Trophoblast cell (in vitro differentiated cells and primary cell): ENCODE data around the gene MRPL53.

Source experiments
- DNase-seq, 2 donors: peaks; one replicate each; pipeline ENCODE4 v3.0.0-alpha.2; 2016
- H2AFZ ChIP-seq: 2 replicates; pipeline ENCODE4 v1.6.1; 2013; ENCODE audit warnings: low read length, moderate library complexity, mild to moderate bottlenecking; ENCODE audit not compliant: insufficient read depth, poor library complexity
- H2AK5ac ChIP-seq: 2 replicates; pipeline ENCODE4 v1.6.1; 2013; ENCODE audit warnings: mild to moderate bottlenecking, low read length
- H2BK120ac ChIP-seq: 2 replicates; pipeline ENCODE4 v1.6.1; 2013; ENCODE audit warnings: low read length, mild to moderate bottlenecking, moderate library complexity; ENCODE audit not compliant: insufficient read depth, poor library complexity
- H2BK12ac ChIP-seq: 2 replicates; pipeline ENCODE4 v1.6.1; 2013; ENCODE audit warnings: mild to moderate bottlenecking, low read length, moderate library complexity
- H2BK5ac ChIP-seq: 2 replicates; pipeline ENCODE4 v1.6.1; 2013; ENCODE audit warnings: low read length, low read depth, moderate library complexity, mild to moderate bottlenecking; ENCODE audit not compliant: poor library complexity
- H3K14ac ChIP-seq: 2 replicates; pipeline ENCODE4 v1.6.1; 2013; ENCODE audit warnings: mild to moderate bottlenecking, low read length
- H3K18ac ChIP-seq: 2 replicates; pipeline ENCODE4 v1.6.1; 2013; ENCODE audit warnings: mild to moderate bottlenecking, low read length
- H3K23ac ChIP-seq: 2 replicates; pipeline ENCODE4 v1.6.1; 2013; ENCODE audit warnings: low read length
- H3K27ac ChIP-seq: 2 replicates; pipeline ENCODE4 v1.5.1; 2013; ENCODE audit warnings: low read depth, mild to moderate bottlenecking, inconsistent platforms, low read length, moderate library complexity
- H3K27me3 ChIP-seq: 2 replicates; pipeline ENCODE4 v1.6.1; 2013; ENCODE audit warnings: inconsistent platforms, mild to moderate bottlenecking, low read length, moderate library complexity; ENCODE audit not compliant: insufficient read depth
- H3K36me3 ChIP-seq, 2 experiments: 1 replicate in 1 of 2; 2 replicates in 1 of 2; pipeline ENCODE4 v1.6.1; 2013; ENCODE audit warnings: low read length in 2 of 2, mild to moderate bottlenecking in 2 of 2, moderate library complexity in 1 of 2; ENCODE audit not compliant: insufficient read depth in 2 of 2, control insufficient read depth in 1 of 2
- H3K4ac ChIP-seq: 2 replicates; pipeline ENCODE4 v1.6.1; 2013; ENCODE audit warnings: low read depth, mild to moderate bottlenecking, low read length, moderate library complexity
- H3K4me1 ChIP-seq, 2 experiments: 1 replicate in 1 of 2; 2 replicates in 1 of 2; pipeline ENCODE4 v1.6.1; 2013; ENCODE audit warnings: low read length in 2 of 2, mild to moderate bottlenecking in 2 of 2, moderate library complexity in 1 of 2; ENCODE audit not compliant: insufficient read depth in 2 of 2, control insufficient read depth in 1 of 2
- H3K4me2 ChIP-seq: 2 replicates; pipeline ENCODE4 v1.6.1; 2013; ENCODE audit warnings: inconsistent platforms, mild to moderate bottlenecking, low read length, moderate library complexity
- H3K4me3 ChIP-seq: 2 replicates; pipeline ENCODE4 v1.5.1; 2013; ENCODE audit warnings: mild to moderate bottlenecking, low read depth, low read length, inconsistent platforms
- H3K79me1 ChIP-seq: one replicate; pipeline ENCODE4 v1.6.1; 2013; ENCODE audit warnings: low read length
- H3K79me2 ChIP-seq: 2 replicates; pipeline ENCODE4 v1.6.1; 2013; ENCODE audit warnings: low read length, mild to moderate bottlenecking; ENCODE audit not compliant: control insufficient read depth, insufficient read depth, poor library complexity
- H3K9ac ChIP-seq: 2 replicates; pipeline ENCODE4 v1.6.1; 2013; ENCODE audit warnings: mild to moderate bottlenecking, low read length
- H3K9me3 ChIP-seq: 2 replicates; pipeline ENCODE4 v1.6.1; 2013; ENCODE audit warnings: low read depth, mild to moderate bottlenecking, control low read depth, inconsistent platforms, low read length; ENCODE audit not compliant: insufficient read depth
- H4K12ac ChIP-seq: 2 replicates; pipeline ENCODE4 v1.6.1; 2013; ENCODE audit warnings: low read depth, mild to moderate bottlenecking, low read length, moderate library complexity
- H4K8ac ChIP-seq: 2 replicates; pipeline ENCODE4 v1.6.1; 2013; ENCODE audit warnings: low read depth, mild to moderate bottlenecking, low read length, moderate library complexity
- H4K91ac ChIP-seq: one replicate; pipeline ENCODE4 v1.6.1; 2013; ENCODE audit warnings: low read depth, mild to moderate bottlenecking, low read length, moderate library complexity
- WGBS: extraction: QIAGEN DNeasy Blood & Tissue Kit; methylation state at CpG from one replicate; pipeline ENCODE4 v1.1.7; 2013; ENCODE audit warnings: missing lambda C conversion rate; ENCODE audit not compliant: insufficient read length, insufficient coverage; ENCODE audit errors: extremely low coverage; 5-methylcytosine and 5-hydroxymethylcytosine counted together

MRPL53 gene

GRCh38 chr2:74495440-74495839, 23.0 kb upstream of the MRPL53 start:
- Histone ChIP-seq H3K4me1 (peaks cover 16 to 18% of the 10 kb centered on the region in 2 experiments), H4K91ac (no peak overlapping the region), H3K4ac (no peak overlapping the region), H3K79me1 (peaks cover 3% of the 10 kb centered on the region), H3K4me2 (no peak overlapping the region), H4K8ac (no peak overlapping the region), H3K9me3 (peaks cover 3% of the 10 kb centered on the region), H3K27ac (no peak overlapping the region), H3K36me3 (peaks cover 24 to 33% of the 10 kb centered on the region in 2 experiments), H4K12ac (no peak overlapping the region), H3K18ac (no peak overlapping the region), H3K23ac (no peak overlapping the region), H3K27me3 (peaks cover 32% of the 10 kb centered on the region), H3K9ac (no peak overlapping the region), H3K79me2 (no peaks in the 10 kb centered on the region), H2BK12ac (no peak overlapping the region), H2AFZ (no peak overlapping the region), H2BK120ac (no peak overlapping the region), H2BK5ac (no peak overlapping the region), H2AK5ac (no peak overlapping the region), H3K4me3 (no peak overlapping the region), H3K14ac (no peak overlapping the region)
- WGBS: no CpG with 5 or more reads among the region's 1 CpG
- no peak for DNase-seq

GRCh38 chr2:74493546-74493945, 21.1 kb upstream of the MRPL53 start:
- DNase-seq: no peak
- Histone ChIP-seq H3K4me3 (no peak overlapping the region), H3K27ac (no peak overlapping the region), H3K9me3 (peaks cover 3% of the 10 kb centered on the region), H3K4ac (no peak overlapping the region), H3K23ac (no peak overlapping the region), H4K12ac (no peak overlapping the region), H3K79me1 (peaks cover 2% of the 10 kb centered on the region), H3K27me3 (peaks cover 13% of the 10 kb centered on the region), H3K4me1 (peaks cover 11 to 12% of the 10 kb centered on the region in 2 experiments), H3K18ac (no peak overlapping the region), H2AFZ (no peak overlapping the region), H2BK12ac (no peak overlapping the region), H2BK120ac (no peak overlapping the region), H3K36me3 (peaks cover 30 to 39% of the 10 kb centered on the region in 2 experiments), H3K9ac (no peak overlapping the region), H4K91ac (no peak overlapping the region), H4K8ac (no peak overlapping the region), H3K4me2 (no peak overlapping the region), H2AK5ac (no peak overlapping the region), H3K79me2 (no peaks in the 10 kb centered on the region), H2BK5ac (no peak overlapping the region), H3K14ac (no peak overlapping the region)
- WGBS: no CpG with 5 or more reads among the region's 3 CpGs

GRCh38 chr2:74491648-74492544, 19.4 kb upstream of the MRPL53 start:
- no peak overlapping the region for H3K4ac ChIP-seq
- no peak overlapping the region for H2AK5ac ChIP-seq
- no peak overlapping the region for H2AFZ ChIP-seq
- peaks cover 2% of the 10 kb centered on the region for H3K9me3 ChIP-seq
- no peak overlapping the region for H3K27ac ChIP-seq
- H2BK5ac ChIP-seq: no peak overlapping the region
- H3K23ac ChIP-seq: no peak overlapping the region
- H4K12ac ChIP-seq: no peak overlapping the region
- no peaks in the 10 kb centered on the region for H3K27me3 ChIP-seq
- no peak overlapping the region for H3K9ac ChIP-seq
- no peak overlapping the region for H2BK120ac ChIP-seq
- H3K36me3 ChIP-seq: peaks cover 30 to 40% of the 10 kb centered on the region in 2 experiments
- H3K18ac ChIP-seq: no peak overlapping the region
- H3K4me3 ChIP-seq: no peak overlapping the region
- no peak overlapping the region for H4K91ac ChIP-seq
- H3K79me2 ChIP-seq: no peaks in the 10 kb centered on the region
- H3K14ac ChIP-seq: no peak overlapping the region
- no peaks in the 10 kb centered on the region for H3K79me1 ChIP-seq
- no peak overlapping the region for H3K4me2 ChIP-seq
- DNase-seq: no peak
- no peak overlapping the region for H2BK12ac ChIP-seq
- no peak overlapping the region for H4K8ac ChIP-seq
- no CpG with 5 or more reads among the region's 12 CpGs for WGBS
- peaks cover 0 to 5% of the 10 kb centered on the region in 2 experiments for H3K4me1 ChIP-seq

- H2BK12ac ChIP-seq: no peak overlapping the region
- H4K12ac ChIP-seq: no peak overlapping the region
- H2BK5ac ChIP-seq: no peak overlapping the region
- H3K4ac ChIP-seq: no peak overlapping the region
- H4K91ac ChIP-seq: no peak overlapping the region
- H3K4me1 ChIP-seq: peaks cover 0 to 5% of the 10 kb centered on the region in 2 experiments
- H2AFZ ChIP-seq: no peak overlapping the region
- no peak overlapping the region for H3K23ac ChIP-seq
- H3K9me3 ChIP-seq: peaks cover 2% of the 10 kb centered on the region
- no peak overlapping the region for H2BK120ac ChIP-seq
- no peak overlapping the region for H3K14ac ChIP-seq
- no peak overlapping the region for H3K9ac ChIP-seq
- H4K8ac ChIP-seq: no peak overlapping the region
- no peaks in the 10 kb centered on the region for H3K27me3 ChIP-seq
- no peaks in the 10 kb centered on the region for H3K79me2 ChIP-seq
- no peak for DNase-seq
- H3K79me1 ChIP-seq: no peaks in the 10 kb centered on the region
- H3K4me3 ChIP-seq: no peak overlapping the region
- no peak overlapping the region for H2AK5ac ChIP-seq
- H3K18ac ChIP-seq: no peak overlapping the region
- no peak overlapping the region for H3K4me2 ChIP-seq
- no CpG with 5 or more reads among the region's 9 CpGs for WGBS
- H3K27ac ChIP-seq: no peak overlapping the region
- peaks cover 30 to 44% of the 10 kb centered on the region in 2 experiments for H3K36me3 ChIP-seq
Observed at GRCh38 chr2:74489906-74490305, 17.4 kb upstream of the MRPL53 start.
